ENCODE data around the gene GOLGA1.
"Not testable (repeated sequence)": the region's sequence is repeated elsewhere in the genome, so short reads cannot be mapped to it uniquely, and the experiment has no call there.

The GOLGA1 gene, protein sequence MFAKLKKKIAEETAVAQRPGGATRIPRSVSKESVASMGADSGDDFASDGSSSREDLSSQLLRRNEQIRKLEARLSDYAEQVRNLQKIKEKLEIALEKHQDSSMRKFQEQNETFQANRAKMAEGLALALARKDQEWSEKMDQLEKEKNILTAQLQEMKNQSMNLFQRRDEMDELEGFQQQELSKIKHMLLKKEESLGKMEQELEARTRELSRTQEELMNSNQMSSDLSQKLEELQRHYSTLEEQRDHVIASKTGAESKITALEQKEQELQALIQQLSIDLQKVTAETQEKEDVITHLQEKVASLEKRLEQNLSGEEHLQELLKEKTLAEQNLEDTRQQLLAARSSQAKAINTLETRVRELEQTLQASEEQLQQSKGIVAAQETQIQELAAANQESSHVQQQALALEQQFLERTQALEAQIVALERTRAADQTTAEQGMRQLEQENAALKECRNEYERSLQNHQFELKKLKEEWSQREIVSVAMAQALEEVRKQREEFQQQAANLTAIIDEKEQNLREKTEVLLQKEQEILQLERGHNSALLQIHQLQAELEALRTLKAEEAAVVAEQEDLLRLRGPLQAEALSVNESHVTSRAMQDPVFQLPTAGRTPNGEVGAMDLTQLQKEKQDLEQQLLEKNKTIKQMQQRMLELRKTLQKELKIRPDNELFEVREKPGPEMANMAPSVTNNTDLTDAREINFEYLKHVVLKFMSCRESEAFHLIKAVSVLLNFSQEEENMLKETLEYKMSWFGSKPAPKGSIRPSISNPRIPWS

GRCh38 chr9:124940894-124941678, at the start of gene GOLGA1:
TSS of gene GOLGA1 (minus strand) at chr9:124941083. CDS start at chr9:124938711, 2,372 bp downstream.
- DNase-seq (ENCODE audit: low read depth in 4 of 4, low spot score in 1 of 4), result peak; percentile 73 to 92 (median 86)

- no peak for DNase-seq (ENCODE audit: low read depth in 4 of 4, low spot score in 1 of 4)
Observed at GRCh38 chr9:124983698-124984097, 42.8 kb upstream of the GOLGA1 start.

- no peak for DNase-seq (ENCODE audit: low read depth in 4 of 4, low spot score in 1 of 4)
Observed at GRCh38 chr9:124980431-124980830, 39.5 kb upstream of the GOLGA1 start.

DNA sequence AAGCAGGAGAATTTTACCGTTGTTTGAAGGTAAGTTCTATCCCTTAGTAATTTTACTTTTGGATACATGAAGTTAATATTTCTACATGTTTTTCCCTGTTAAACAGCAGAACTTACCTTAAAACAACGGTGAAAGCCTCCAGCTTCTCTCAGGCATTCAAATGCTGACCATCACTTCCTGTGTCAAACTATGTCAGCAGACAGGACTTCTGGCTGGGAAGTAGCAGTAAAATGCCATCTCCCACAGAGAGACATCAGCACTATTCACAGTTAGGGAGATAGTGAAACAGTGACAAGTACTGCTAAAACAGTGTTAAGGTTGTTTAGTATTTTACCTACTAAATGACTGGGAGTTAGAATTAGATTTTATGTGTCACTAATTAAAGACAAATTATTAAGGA, 34.2 kb upstream of the GOLGA1 start:
- DNase-seq (ENCODE audit: low read depth in 4 of 4, low spot score in 1 of 4), result no peak

DNA sequence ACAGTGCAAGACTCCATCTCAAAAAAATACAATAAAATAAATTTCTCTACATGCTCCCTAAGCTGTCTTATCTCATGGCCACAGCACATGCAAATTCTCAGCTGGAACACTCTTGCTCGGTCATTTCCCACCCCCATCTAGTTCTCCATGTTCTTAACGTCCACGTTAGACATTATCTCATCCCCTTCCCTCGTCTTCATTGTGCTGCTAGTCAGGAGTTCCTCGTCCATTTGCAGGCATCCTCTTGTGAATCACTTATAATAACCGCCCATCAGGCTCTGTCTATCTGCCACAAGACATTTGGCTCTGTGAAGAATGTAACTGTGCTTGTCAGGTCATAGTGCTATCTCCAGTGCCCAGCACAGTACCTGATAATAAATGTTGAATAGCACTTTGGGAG, 32.9 kb upstream of the GOLGA1 start:
- DNase-seq (ENCODE audit: low read depth in 4 of 4, low spot score in 1 of 4), result no peak

GRCh38 chr9:124972241-124972770, 31.4 kb upstream of the GOLGA1 start:
- no peak for DNase-seq (ENCODE audit: low read depth in 4 of 4, low spot score in 1 of 4)

DNA sequence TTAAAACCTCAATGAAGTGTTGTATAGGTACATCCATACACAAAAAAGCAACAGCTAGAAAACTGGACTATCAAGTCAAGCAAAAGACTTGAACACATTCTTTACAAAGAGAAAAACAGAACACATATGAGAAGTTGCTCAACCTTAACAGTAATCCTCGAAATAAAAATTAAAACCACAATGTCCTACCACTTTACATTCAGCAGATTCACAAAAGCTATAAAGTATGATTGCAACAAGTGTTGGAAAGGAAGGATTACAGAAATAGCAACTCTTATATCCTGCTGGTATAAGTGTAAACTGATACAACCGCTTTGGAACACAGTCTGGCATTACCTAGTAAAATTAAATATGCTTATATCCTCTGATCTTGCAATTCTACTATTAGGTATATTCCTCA, 28.5 kb upstream of the GOLGA1 start:
- DNase-seq (ENCODE audit: low read depth in 4 of 4, low spot score in 1 of 4), result no peak

- no peak for DNase-seq (ENCODE audit: low read depth in 4 of 4, low spot score in 1 of 4)
Observed at GRCh38 chr9:124968238-124968637, 27.4 kb upstream of the GOLGA1 start.

GRCh38 chr9:124965775-124966568, 25.1 kb upstream of the GOLGA1 start:
- DNase-seq (ENCODE audit: low read depth in 4 of 4, low spot score in 1 of 4), result not testable (repeated sequence)

DNA sequence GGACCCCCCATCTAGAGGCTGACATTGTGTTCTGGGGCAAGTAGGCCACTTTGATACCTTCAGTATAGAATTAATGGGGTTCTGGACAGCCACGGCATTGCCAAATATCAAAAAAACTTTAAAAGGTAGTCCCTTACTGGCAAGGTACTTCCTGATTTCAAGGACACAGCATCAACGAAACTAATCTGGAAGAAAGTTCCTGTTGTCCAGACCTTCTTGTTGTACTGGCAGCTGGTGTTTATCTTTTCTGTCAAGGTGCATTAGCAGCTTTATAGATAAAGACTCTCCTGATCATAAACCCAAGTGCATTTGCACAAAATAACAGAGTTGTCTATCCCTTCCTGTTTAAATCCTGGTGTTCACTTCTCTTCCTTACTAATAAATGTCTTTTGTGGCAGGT, 23.7 kb upstream of the GOLGA1 start:
- no peak for DNase-seq (ENCODE audit: low read depth in 4 of 4, low spot score in 1 of 4)

- no peak for DNase-seq (ENCODE audit: low read depth in 4 of 4, low spot score in 1 of 4)
Observed at GRCh38 chr9:124964056-124964455, 23.2 kb upstream of the GOLGA1 start.

GRCh38 chr9:124960409-124960752, 19.5 kb upstream of the GOLGA1 start:
- no peak for DNase-seq (ENCODE audit: low read depth in 4 of 4, low spot score in 1 of 4)

DNA sequence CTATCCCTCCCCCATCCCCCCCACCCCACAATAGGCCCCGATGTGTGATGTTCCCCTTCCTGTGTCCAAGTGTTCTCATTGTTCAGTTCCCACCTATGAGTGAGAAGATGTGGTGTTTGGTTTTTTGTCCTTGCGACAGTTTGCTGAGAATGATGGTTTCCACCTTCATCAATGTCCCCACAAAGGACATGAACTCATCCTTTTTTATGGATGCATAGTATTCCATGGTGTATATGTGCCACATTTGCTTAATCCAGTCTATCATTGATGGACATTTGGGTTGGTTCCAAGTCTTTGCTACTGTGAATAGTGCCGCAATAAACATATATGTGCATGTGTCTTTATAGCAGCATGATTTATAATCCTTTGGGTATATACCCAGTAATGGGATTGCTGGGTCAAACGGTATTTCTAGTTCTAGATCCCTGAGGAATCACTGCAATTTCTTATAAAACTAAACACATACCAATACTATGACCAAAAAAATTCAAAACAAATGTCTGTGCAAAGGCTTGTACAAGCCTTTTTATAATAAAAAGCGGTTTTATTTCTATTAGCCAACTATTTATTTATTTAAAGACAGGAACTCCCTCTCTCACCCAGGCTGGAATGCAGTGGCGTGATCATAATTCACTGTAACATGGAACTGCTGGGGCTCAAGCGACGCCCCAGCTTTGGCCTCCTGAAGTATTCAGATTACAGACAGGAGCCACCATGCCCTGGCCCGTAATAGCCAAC, 19.0 kb upstream of the GOLGA1 start:
- DNase-seq (ENCODE audit: low read depth in 4 of 4, low spot score in 1 of 4), result not testable (repeated sequence)

DNA sequence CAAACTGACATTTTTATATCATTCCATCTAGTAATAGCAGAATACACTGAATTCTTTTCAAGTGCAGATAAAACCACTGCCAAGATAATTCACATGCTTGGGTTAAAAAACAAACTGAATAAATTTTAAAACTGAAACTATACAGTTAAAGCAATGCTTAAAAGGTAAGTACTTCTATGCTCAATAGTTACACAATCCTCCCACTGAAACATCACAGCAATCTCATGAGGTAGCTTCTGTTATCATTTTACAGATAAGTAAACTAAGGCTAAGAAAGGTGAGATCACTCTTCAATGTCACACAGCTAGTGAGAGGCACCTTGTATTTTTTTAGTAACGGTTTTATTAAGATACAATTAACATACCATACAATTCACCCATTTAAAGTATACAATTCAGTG, 13.4 kb upstream of the GOLGA1 start:
- DNase-seq (ENCODE audit: low read depth in 4 of 4, low spot score in 1 of 4), result no peak

DNA sequence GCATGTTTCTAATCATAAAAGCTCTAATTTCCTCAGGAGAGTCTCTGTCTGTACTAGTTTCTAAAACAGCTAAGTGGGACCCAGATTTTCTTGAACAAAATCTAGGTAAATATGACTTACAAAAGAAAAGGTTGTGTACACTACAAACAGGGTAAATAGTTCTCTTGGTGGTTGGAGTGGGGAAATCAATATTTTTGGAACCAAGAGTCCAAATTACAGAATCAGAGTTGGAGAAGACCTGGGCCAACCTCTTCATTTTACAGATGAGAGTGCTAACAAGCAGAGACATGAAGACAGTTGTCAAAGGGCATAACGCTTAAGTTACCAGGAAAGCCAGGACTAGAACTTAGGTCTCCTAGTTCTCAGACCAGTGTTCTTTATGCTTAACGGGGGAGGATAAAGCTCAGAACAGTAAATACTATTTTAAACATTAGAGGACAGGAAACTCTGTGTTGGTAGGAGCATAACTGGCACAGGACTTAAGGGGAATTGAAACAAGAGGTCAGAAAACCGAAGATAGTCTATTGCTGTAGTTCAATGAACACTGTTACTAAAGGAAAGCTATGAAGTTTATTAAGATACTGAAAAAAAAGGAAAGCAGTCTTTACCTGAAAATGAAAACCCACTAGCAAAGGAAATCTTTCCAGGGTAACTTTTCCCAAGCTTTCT, 9.3 kb upstream of the GOLGA1 start:
- no peak for DNase-seq (ENCODE audit: low read depth in 4 of 4, low spot score in 1 of 4)

DNA sequence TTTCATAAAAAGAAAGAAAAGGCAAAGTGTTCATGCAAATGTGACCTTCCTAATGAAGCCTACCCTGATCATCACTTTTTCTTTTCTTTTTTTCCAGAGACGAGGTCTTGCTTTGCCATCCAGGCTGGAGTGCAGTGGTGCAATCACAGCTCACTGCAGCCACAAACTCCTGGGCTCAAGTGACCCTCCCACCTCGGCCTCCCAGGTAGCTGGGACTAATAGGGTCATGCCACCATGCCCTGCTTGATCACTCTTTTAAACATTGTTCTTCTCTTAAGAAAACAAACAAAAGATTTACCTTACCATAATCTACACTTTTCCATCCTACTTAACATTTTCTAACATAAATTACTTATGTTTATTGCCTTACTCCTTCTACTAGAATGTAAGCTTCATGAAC, 8.5 kb upstream of the GOLGA1 start:
- no peak for DNase-seq (ENCODE audit: low read depth in 4 of 4, low spot score in 1 of 4)

DNA sequence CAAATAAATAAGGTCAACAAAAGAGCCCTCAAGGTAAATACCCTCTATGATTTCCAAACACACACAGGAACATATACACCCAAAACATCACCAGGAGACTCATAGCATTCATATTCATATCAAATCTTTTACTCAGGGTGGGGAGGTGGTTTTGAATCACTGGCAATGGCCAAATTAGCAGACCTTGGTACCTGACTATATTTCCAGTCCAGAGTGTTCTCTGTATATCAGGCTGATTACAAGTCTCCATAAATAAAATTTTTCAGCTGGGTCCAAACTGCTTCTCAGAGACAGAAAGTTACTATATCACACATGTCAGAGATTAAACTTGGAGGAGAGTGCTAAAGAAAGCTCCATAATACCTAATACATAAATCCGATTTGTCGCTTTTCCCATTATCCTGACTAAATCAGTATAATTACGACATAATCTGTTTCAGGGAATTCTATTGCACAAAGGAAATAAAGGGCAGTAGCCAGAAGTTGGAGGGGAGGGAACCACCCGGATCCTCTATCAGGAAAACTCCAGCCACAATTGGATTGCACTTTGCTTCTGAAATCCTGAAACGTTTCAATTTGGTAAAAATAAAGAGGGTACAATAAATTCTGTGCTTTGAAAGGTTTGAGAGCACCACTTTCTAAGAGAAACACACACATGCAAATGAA, 7.0 kb upstream of the GOLGA1 start:
- DNase-seq (ENCODE audit: low read depth in 4 of 4, low spot score in 1 of 4), result no peak

- DNase-seq (ENCODE audit: low read depth in 4 of 4, low spot score in 1 of 4), result no peak
Observed at GRCh38 chr9:124946167-124946566, 5.3 kb upstream of the GOLGA1 start.
